ENCODE data around the gene CACTIN. TPM values are rescaled to one million over a fixed set of nuclear protein-coding genes. Genes with fewer than 3 reads are reported as not detected.
"Not testable (repeated sequence)": the region's sequence is repeated elsewhere in the genome, so short reads cannot be mapped to it uniquely, and the experiment has no call there.

CACTIN gene
- total RNA-seq, 1 donor from 2014 or later, result 32.8 TPM

DNA sequence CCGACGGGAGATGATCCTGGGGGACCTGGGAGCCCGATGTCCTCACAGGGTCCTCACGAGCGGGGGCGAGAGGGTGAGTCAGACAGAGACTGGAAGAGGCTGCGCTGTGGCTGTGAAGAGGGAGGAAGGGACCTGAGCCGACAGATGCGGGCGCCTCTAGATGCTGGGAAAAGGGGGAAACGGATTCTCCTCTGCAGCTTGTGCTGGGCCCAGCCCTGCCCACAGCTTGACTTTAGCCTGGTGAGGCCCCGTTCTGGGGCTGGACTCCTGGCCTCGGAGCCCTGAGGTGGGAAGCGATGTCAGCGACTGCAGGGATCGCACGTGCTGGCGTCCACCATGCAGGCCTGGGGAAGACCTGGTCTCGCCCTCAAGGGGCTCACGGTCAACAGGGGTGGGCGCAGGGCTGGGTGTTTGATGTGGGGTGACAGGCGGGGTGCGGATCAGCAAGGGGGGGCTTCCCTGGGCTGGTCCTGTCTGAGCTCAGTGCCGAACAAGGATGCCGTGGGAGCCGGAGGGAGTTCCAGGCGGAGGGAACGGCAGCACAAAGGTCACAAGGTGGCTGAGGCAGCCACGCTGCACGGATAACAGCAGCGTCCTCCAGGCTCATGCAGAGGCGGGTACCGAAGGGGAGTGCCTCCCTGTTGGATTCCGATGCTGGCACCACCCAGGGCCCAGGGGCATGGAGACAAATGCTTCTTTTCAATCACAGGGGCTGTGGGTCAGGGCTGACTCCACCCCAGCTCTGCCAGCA, 41.9 kb upstream of the CACTIN start:
- intact Hi-C loops (cut with micrococcal nuclease), result no loop called here
- DNase-seq (ENCODE audit: low spot score), result no peak
- H3K4me3 Mint-ChIP-seq (ENCODE audit: low read depth), result no peak overlapping the region

DNA sequence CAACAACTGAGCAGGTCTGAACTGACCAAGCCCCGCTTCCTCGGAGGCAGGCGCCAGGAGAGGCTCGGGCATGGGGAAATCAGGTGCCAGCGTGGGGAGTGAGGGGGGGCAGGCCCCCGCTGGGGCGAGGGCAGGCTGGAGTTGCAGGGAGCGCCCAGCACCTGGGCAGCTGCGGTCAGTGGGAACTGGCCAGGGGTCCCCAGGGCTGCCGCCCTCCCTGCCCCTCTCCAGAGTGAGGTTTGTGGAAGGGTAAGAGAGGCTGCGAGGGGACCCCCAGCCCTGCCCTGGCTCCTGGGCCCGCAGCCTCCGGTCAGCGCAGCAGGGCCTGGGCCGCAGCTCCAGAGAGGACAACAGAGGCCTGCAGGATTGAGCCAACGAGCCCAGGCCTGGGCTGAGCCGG, 41.2 kb upstream of the CACTIN start:
- DNase-seq (ENCODE audit: low spot score), result no peak
- Mint-ChIP-seq H3K4me1 (ENCODE audit: low read depth) (peaks cover 6% of the 10 kb centered on the region), H3K9me3 (no peaks in the 10 kb centered on the region), H3K36me3 (ENCODE audit: low read depth) (peaks cover 4% of the 10 kb centered on the region), H3K4me3 (ENCODE audit: low read depth) (no peak overlapping the region), H3K27me3 (ENCODE audit: low read depth) (no peaks in the 10 kb centered on the region), H3K27ac (no peak overlapping the region)
- intact Hi-C loops (cut with micrococcal nuclease), result no loop called here

More for the DNA sequence above, 41.9 kb upstream of the CACTIN start:
- Mint-ChIP-seq H3K27me3 (ENCODE audit: low read depth) (no peaks in the 10 kb centered on the region), H3K9me3 (no peaks in the 10 kb centered on the region), H3K4me1 (ENCODE audit: low read depth) (peaks cover 6% of the 10 kb centered on the region), H3K27ac (no peak overlapping the region), H3K36me3 (ENCODE audit: low read depth) (no peaks in the 10 kb centered on the region)

DNA sequence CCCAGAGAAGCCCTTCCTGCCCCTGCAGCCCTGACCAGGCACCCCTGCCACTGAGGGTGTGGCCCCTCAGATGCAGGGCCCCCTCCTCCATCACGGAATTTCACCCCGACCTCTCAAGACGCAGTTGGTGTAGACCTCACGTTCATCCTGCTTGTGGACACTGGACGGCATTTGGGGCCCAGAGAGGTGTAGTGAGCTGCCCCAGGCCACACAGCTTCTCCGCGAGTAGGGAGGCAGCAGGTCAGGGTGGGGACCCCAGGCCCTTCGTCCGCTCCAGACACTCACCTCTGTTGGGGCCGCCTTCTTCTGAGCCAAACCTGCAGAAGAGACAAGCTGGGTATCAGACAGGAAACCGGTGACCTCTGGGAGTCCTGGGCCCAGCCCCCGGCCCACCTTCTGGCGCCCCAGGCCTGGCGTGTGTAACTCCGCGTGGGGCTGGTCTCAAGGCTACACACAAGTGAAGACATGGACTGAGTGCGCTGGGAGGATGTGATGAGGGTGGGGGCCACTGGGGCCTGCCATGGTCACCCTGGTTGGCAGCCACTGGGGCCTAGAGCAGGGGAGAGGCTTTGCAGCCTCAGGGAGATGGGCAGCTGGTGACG, 40.5 kb upstream of the CACTIN start:
- H3K27ac Mint-ChIP-seq, result no peak overlapping the region
- DNase-seq (ENCODE audit: low spot score), result no peak
- H3K4me1 Mint-ChIP-seq (ENCODE audit: low read depth), result peaks cover 3% of the 10 kb centered on the region
- intact Hi-C loops (cut with micrococcal nuclease), result no loop called here
- no peaks in the 10 kb centered on the region for H3K9me3 Mint-ChIP-seq
- H3K4me3 Mint-ChIP-seq (ENCODE audit: low read depth), result no peak overlapping the region
- peaks cover 4% of the 10 kb centered on the region for H3K36me3 Mint-ChIP-seq (ENCODE audit: low read depth)
- H3K27me3 Mint-ChIP-seq (ENCODE audit: low read depth), result no peaks in the 10 kb centered on the region

DNA sequence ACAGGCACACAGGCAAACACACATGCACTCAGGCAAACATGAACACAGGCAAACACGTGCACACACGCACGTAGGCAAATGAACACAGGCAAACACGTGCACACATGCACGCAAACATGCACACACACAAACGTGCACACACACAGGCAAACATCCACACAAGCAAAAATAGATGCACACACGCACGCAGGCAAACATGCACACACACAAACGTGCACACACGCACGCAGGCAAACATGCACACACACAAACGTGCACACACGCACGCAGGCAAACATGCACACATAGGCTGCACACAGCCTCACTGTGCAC, 39.9 kb upstream of the CACTIN start:
- H3K27me3 Mint-ChIP-seq (ENCODE audit: low read depth); H3K4me1 Mint-ChIP-seq (ENCODE audit: low read depth); DNase-seq (ENCODE audit: low spot score); H3K9me3 Mint-ChIP-seq; H3K27ac Mint-ChIP-seq; H3K36me3 Mint-ChIP-seq (ENCODE audit: low read depth); H3K4me3 Mint-ChIP-seq (ENCODE audit: low read depth): not testable (repeated sequence)
- intact Hi-C loops (cut with micrococcal nuclease), result loop anchor here (1.0 kb wide), 1 partner anchor 40 kb away; no protein-coding TSS in a partner anchor

DNA sequence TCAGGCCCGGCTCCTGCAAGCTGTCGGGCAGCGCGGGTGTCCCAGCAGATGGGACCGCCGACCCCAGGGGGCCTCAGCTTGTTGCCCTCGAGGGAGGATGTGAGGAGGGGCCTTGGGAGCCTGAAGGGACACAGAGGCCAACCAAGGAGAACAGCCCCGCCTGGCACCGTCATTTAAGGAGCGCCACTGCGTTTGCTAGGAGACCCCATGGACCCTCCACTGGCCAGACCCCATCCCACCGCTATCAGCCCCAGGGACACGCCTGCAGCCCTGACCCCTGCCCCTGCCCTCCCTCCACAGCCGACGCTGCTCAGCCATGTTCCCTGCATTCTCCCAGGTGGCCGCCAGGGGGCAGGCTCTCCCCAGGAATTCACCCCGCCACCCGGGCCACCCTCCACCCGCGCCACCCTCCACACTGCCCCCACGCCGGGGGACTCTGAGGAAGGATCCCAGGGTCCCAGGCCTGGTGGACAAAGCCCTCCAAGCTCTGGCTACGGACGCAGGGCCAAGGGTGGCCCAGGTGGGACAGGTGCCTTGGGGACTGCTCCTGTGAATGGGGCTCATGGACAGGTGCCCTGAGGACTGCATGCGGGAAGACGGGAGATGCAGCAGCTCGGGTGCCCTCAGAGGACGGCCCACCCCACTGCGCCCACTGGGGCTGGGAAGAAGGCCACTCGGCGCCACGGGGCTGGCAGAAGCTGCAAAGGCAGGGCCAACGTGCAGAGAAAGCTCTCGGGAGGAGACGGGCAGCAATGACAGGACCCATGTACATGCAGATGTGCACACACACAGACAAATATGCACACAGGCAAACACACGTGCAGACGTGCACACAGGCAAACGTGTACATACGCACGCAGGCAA, 39.3 kb upstream of the CACTIN start:
- peaks cover 2% of the 10 kb centered on the region for H3K4me1 Mint-ChIP-seq (ENCODE audit: low read depth)

DNA sequence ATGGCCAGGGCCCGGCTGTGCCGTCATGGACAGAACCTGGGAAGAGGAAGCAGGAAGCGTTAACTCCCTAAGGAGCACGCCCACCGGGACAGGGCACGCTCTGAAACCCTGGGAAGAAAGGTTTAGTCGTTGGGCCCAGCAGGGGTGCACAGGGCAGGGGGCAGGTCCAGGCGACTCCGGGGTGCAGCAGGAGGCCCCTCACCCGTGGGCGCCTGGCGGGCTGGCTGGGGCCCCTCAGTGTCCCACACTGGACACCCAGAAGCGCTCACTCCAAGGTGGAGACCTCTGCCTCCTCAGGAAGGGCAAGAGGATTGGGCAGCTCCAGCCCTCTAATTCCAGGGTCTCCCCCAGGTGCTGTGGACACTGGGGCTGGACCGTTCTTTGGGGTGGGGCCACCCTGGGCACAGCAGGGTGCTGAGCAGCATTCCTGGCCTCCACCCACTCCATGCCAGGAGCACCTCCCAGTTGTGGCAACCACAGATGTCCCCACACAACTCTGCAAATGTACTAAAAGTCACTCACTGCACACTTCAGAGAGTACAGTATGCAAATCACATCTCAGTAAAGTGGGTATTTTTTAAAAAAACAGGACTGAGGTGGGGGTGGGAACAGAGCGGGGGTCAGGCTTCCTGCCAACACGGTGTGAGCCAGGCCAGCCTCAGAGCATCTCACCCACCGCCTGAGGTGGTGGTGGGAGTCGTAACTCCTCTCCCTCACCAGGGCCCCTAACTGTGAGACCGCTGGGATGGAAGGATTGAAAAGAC, 38.5 kb upstream of the CACTIN start:
- H3K27me3 Mint-ChIP-seq (ENCODE audit: low read depth), result no peaks in the 10 kb centered on the region
- no peak for DNase-seq (ENCODE audit: low spot score)
- H3K4me3 Mint-ChIP-seq (ENCODE audit: low read depth), result no peak overlapping the region

More for the DNA sequence above, 39.3 kb upstream of the CACTIN start:
- no peaks in the 10 kb centered on the region for H3K27me3 Mint-ChIP-seq (ENCODE audit: low read depth)
- intact Hi-C loops (cut with micrococcal nuclease), result loop anchor here (1.0 kb wide), 1 partner anchor 40 kb away; no protein-coding TSS in a partner anchor
- H3K27ac Mint-ChIP-seq, result no peak overlapping the region
- H3K4me3 Mint-ChIP-seq (ENCODE audit: low read depth), result no peak overlapping the region
- H3K36me3 Mint-ChIP-seq (ENCODE audit: low read depth), result peaks cover 6% of the 10 kb centered on the region
- DNase-seq (ENCODE audit: low spot score), result peak; percentile 63
- no peaks in the 10 kb centered on the region for H3K9me3 Mint-ChIP-seq

DNA sequence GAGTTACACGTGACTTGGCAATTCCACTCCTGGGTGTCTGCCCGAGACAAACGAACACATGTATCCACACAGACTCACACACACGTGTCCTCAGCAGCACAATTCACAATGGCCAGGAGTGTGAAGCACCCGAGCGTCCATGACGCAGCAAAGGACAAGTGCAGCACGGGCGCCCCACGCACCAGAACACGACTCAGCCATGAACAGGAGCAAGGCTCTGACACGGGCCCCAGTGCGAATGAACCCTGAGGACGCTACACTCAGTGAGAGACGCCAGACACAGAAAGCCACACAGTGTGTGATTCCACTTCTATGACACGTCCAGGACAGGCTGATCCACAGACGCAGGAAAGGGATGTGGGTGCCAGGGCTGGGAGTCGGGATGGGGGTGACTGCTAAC, 37.2 kb upstream of the CACTIN start:
- Mint-ChIP-seq H3K27ac (no peak overlapping the region), H3K4me3 (ENCODE audit: low read depth) (no peak overlapping the region), H3K9me3 (no peaks in the 10 kb centered on the region), H3K4me1 (ENCODE audit: low read depth) (no peaks in the 10 kb centered on the region), H3K27me3 (ENCODE audit: low read depth) (no peaks in the 10 kb centered on the region), H3K36me3 (ENCODE audit: low read depth) (peaks cover 6% of the 10 kb centered on the region)
- no peak for DNase-seq (ENCODE audit: low spot score)
- intact Hi-C loops (cut with micrococcal nuclease), result no loop called here

More for the DNA sequence above, 38.5 kb upstream of the CACTIN start:
- Mint-ChIP-seq H3K27ac (no peak overlapping the region), H3K9me3 (no peaks in the 10 kb centered on the region), H3K36me3 (ENCODE audit: low read depth) (peaks cover 6% of the 10 kb centered on the region), H3K4me1 (ENCODE audit: low read depth) (no peaks in the 10 kb centered on the region)
- intact Hi-C loops (cut with micrococcal nuclease), result no loop called here

DNA sequence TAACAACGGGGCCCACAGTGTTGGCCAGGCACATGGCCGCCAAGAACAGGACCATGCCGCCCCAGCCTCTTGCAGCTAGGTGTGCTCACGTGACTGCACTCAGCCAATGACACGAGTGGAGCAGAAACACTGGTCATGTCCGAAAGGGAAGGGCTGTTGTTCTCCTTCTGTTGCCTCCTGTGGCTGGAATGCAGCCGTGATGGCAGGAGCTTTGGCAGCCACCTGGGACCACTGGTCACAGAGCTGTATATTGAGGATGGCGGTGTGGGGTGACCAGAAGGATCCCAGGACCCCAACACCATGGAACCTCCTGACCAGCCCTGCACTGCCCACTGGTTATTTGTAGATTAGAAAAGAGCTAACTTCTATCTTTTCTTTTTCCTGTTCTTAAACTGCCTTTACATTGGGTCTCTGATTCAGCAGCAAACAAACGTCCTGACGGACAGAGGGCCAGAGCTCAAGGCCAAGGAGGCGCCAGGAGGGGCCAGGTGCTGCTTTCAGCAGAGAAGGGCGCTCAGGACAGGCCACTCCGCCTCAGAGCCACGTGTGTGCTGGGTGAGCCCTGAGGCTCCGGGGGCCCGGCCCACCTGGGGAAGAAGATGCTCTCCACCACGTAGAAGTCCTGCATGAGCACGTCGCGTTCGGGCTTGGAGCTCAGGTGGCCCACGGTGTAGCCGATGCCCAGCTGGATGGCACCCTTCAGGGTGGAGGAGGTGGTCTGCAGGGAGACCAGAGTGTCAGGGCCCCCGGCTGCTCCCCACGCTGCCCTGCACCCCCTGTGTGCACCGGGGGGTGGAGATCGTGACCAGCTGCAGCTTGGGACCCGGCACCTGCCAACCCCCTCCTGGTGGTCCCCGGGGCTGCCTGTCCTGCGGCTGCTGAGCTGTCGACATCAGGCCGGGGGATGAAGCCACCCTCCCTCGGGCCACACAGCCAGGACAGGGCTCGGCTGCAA, 35.0 kb upstream of the CACTIN start:
- no peak overlapping the region for H3K27ac Mint-ChIP-seq
- no peaks in the 10 kb centered on the region for H3K9me3 Mint-ChIP-seq
- H3K27me3 Mint-ChIP-seq (ENCODE audit: low read depth), result no peaks in the 10 kb centered on the region
- DNase-seq (ENCODE audit: low spot score), result no peak
- intact Hi-C loops (cut with micrococcal nuclease), result no loop called here
- no peak overlapping the region for H3K4me3 Mint-ChIP-seq (ENCODE audit: low read depth)
- H3K36me3 Mint-ChIP-seq (ENCODE audit: low read depth), result peaks cover 14% of the 10 kb centered on the region
- no peaks in the 10 kb centered on the region for H3K4me1 Mint-ChIP-seq (ENCODE audit: low read depth)

DNA sequence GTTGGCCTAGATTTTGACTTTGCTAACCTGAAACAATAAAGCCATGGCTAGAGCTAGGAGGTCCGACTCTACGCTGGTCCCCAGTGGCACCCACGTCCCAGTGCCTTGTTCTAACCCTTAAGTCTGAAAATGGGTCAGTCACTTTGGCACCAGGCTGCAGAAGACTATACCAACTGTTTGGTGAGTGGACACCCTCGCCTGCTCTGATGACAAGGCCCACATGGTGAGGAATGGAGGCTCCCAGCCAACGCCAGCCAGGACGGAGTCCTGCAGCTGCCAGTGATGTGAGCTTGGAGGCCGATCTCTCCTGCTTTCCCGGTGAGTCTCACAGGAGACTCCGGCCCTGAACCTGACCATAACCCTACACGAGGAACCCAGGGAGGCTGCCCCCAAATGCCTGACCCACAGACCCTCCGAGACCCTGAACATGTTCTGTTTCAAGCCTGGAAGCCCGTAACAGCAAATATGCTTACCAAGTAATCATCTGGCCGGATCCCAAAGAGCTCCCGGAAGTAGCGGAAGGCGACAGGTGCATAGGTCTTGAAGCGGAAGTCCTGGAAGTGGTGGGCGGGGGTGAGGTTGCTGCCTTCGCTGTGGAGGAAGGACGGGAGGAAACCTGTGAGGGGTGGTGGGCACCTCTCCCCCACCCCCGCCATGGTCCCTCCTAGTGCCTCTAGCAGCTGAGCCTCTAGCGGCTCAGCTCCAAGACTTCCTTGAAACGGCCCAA, 34.1 kb upstream of the CACTIN start:
- no peak overlapping the region for H3K27ac Mint-ChIP-seq
- H3K9me3 Mint-ChIP-seq, result no peaks in the 10 kb centered on the region
- H3K4me3 Mint-ChIP-seq (ENCODE audit: low read depth), result no peak overlapping the region
- H3K27me3 Mint-ChIP-seq (ENCODE audit: low read depth), result no peaks in the 10 kb centered on the region
- no peaks in the 10 kb centered on the region for H3K4me1 Mint-ChIP-seq (ENCODE audit: low read depth)
- no peak for DNase-seq (ENCODE audit: low spot score)
- peaks cover 14% of the 10 kb centered on the region for H3K36me3 Mint-ChIP-seq (ENCODE audit: low read depth)
- intact Hi-C loops (cut with micrococcal nuclease), result no loop called here

DNA sequence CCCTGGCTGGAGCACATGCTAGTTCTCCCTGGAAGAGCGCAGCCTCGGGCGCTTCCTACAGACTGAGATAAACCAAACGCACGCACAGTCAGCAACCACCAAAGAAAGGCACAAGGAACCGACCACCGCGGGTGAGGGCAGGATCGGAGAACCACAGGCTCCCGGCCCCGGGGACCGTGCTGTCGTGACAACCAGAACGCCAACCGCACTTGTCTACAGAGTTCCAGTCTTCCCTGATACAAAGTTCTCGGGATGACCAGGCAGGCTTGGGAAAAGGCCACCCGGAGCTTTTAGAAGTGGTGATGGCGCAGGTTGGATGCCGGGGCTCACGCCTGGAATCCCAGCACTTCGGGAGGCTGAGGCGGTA, 33.1 kb upstream of the CACTIN start:
- H3K9me3 Mint-ChIP-seq, result no peaks in the 10 kb centered on the region
- H3K27me3 Mint-ChIP-seq (ENCODE audit: low read depth), result no peaks in the 10 kb centered on the region
- no peaks in the 10 kb centered on the region for H3K4me1 Mint-ChIP-seq (ENCODE audit: low read depth)
- peaks cover 14% of the 10 kb centered on the region for H3K36me3 Mint-ChIP-seq (ENCODE audit: low read depth)
- intact Hi-C loops (cut with micrococcal nuclease), result no loop called here
- DNase-seq (ENCODE audit: low spot score), result no peak
- no peak overlapping the region for H3K4me3 Mint-ChIP-seq (ENCODE audit: low read depth)
- no peak overlapping the region for H3K27ac Mint-ChIP-seq

DNA sequence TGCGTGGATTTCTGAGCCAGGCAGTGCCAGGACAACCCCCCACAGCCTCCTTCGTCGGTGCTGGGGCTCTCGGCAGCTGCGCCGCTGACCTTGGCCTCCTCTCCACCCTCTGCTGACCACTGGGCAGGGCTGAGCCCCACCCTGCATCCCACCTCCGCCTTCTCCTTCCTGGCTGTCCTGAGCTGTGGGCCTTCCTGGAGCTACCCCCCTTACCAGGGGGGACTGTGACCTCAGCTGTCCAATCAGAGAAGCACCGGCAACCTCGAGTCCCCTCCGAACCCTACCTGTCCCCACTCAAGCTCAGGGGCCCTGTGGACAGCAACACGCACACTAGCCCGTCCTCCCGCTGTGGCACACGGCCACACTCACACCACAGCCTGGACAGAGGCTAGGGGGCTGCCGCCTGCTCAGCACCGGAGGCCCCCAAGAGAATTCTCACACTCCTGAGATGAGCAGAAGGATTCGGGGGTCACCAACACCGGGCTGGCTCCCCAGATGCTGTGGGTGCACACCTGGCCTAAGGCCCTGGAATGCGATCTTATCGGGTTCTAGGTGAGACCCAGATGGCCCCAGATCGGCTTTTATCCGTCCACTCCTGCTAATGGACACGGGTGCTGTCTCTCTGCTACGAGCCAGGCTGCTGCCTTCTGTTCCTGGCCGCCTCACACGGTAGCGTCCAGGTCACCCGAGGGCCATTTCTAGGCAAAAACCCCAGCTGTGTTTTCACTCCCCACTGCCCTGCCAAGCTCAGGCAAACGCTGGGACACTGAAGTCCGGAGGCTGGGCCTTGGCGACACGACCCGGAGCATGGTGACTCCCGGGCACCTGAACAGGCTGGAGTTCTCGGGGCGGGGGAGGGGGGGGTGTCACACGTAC, 32.5 kb upstream of the CACTIN start:
- no peak for DNase-seq (ENCODE audit: low spot score)
- H3K27ac Mint-ChIP-seq, result no peak overlapping the region
- no peaks in the 10 kb centered on the region for H3K9me3 Mint-ChIP-seq
- intact Hi-C loops (cut with micrococcal nuclease), result no loop called here
- H3K36me3 Mint-ChIP-seq (ENCODE audit: low read depth), result peaks cover 14% of the 10 kb centered on the region
- no peak overlapping the region for H3K4me3 Mint-ChIP-seq (ENCODE audit: low read depth)
- H3K27me3 Mint-ChIP-seq (ENCODE audit: low read depth), result no peaks in the 10 kb centered on the region
- no peaks in the 10 kb centered on the region for H3K4me1 Mint-ChIP-seq (ENCODE audit: low read depth)
